Germinal center (tissue), 1 donor: ENCODE results near the gene LOXL1.

ENCODE experiments used
- DNase-seq: peaks from one replicate; pipeline ENCODE4 v3.0.0; 2012; ENCODE audit warnings: mixed read lengths, low spot score

LOXL1 gene

GRCh38 chr15:73899197-73900094, 26.8 kb upstream of the LOXL1 start:
- DNase-seq = no peak

- no peak for DNase-seq
These were observed 26.1 kb upstream of the LOXL1 start for GRCh38 chr15:73900095-73900712.

GRCh38 chr15:73901126-73901810, 25.0 kb upstream of the LOXL1 start:
- no peak for DNase-seq

- DNase-seq = no peak
These were observed 23.9 kb upstream of the LOXL1 start for GRCh38 chr15:73902121-73903020.

DNA sequence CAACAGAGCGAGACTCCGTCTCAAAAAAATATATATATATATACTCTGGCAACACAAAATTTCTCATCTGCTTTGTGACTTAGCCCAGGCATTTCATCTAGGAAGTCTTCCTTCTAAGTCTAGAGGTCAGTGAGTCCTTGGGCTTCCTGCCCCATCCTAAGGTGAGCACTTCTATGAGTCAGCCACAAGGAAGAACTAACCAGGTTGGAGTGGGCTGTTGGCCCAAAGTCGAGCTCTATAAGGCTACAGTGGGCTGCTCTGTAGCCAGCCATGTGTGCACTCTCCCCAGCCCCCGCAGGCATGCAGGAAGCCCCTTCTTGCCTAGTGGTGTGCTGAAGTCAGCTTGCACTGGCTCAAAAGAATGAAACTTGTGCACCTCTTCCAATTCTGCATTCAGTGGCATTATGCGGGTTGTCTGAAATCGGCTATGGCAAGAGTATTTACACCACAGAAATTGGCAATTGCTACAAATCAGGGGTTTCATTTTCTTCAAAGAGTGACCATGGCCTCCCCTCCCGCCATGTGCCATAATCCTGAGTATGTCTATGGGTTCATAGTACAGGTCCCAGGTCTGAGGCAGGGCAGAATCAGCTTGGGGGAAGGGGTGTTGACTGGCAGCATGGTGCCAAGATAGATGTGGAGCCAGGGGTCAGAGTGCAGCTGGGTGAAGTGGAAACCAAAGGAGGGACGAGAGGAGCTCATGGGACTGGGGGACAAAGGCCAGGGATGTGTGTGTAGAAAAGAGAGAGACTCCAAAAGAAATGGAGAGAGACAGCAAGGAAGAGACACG, 22.0 kb upstream of the LOXL1 start:
- DNase-seq = no peak

DNA sequence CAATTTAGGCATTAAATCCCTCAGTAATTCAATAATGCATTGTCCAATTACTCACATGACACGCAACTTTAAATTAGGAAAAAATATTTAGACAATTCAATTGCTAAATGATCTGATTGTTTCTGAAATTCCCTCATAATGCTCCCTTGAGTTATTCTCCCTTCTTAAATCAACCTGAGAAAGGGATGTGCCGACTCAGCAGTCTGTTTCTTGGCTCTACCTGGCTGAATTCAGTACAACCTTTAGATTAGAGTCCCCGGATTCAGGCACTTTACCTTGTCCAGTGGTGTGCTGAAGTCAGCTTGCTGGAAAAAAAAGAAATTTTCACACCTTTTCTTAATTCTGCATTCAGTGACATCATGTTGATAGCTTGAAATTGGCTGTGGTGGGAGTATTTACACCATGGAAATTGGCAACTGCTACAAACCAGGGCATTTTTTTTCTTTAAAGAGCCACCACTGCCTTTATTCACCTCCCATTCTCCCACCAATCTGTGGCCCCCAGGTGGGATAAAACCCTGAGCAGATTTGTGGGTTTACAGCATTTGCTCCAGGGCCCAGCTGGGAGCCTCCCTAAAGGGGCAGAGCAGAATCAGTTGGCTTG, 20.9 kb upstream of the LOXL1 start:
- DNase-seq = no peak

- no peak for DNase-seq
These were observed 19.8 kb upstream of the LOXL1 start for GRCh38 chr15:73906346-73907034.

GRCh38 chr15:73907035-73907408, 19.2 kb upstream of the LOXL1 start:
- no peak for DNase-seq

DNA sequence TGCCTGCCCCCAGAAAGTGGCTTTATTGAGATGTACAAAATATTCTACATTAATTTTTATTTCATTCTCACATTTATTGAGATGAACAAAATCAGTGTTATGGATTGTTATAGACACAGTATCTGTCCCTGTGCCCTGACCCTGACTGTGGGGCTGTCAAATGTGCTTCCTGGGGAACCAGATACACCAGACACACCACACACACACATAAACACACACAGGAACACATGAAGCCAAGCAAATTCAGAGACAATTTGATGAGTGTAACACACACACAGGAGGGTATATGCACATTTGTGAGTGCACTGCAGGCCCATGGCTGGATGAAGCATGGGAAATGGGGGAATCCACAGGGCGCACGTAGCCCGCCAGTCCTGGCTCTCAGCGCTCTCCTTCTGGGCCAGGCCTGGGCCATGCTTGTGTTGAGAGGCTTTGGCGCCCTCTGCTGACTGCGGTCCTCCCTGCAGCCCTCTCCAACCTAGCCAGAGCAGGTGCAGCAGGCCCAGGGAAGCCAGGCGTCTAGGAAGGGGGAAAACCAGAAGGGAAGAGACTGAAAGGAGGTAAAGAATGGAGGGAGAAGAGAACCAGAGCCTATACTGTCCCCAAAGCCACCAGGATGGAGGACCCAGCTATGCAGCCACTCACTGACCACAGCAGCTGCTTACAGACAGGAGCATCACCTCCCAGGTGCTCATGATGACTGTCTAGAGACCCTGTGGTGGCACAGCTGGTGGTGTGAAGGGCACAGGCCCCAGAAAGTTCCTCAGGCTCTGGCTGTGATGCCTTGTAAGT, 18.0 kb upstream of the LOXL1 start:
- peak; percentile 64 for DNase-seq

GRCh38 chr15:73908822-73909122, 17.5 kb upstream of the LOXL1 start:
- DNase-seq = no peak

DNA sequence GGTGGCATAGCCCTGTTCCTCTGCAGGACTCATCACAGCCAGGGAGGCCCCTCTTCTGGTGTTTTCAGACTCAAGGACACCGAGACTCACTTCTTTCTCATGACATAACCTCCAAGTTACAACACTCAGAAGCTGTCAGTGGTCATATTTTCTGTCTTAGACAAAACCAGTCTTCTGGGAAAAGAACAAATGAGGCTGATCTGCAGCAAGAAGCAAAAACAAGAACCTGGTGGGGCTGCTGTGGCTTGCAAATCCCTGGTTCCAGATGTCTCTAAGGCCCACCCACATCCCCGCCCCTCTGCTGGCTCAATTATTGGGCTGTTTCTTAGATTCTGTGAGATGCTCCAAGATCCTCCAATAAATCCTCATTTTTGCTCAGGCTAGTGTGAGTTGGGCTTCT, 16.6 kb upstream of the LOXL1 start:
- DNase-seq = no peak

DNA sequence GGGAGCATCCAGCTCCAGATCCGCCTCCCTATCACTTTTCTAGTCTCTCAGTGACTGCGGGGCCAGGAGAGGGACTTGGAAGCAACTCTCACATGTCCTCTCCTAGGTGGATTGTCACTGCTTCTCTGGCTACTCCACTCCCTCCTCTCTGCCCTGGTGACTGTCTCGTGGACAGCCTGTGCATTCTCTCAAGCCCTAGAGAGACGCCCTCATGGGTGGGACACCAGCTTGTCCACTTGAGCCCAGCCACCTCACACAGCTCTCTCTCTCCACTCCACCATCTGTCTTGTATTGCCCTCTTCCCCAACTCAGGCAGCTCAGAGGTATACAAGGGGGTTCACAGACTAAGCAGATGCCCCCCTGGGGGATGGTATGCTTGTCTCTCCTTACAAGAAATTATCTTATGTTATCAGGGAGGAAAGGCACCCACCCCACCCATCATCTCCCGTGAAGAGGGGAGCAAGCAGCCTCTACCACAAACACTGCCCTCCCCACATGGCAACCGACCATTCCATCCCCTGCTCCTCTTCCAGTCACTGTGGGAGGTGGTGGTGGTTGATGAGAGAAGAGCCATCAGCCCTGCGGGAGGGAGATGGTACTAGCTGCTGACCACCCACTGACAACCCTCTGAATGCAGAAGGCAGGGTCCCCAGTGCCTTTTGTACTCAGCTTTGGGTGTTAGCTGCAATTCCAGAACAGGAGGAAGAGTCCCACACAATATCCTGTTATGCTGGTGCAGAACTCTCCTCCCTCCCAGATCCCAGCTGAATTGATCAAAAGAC, 15.5 kb upstream of the LOXL1 start:
- DNase-seq = no peak

GRCh38 chr15:73912030-73912596, 14.1 kb upstream of the LOXL1 start:
- no peak for DNase-seq

DNA sequence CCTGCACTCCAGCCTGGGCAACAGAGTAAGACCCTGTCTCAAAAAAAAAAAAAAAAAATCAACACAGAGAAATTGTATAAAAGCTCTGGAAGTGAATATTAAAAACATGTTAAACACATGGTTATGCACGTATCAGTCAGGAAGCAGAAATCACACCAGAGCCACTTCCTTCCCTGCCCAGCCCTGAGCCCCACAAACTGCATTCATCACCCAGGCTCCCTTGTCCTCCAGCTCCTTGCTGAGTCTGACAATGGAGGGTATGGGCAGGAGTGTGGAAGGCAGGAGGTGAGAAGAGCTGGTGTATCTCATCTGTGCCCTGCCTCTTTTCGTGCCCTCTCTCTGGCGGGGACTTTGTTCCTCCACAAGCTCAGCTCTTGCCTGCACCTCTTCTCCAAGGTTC, 12.1 kb upstream of the LOXL1 start:
- no peak for DNase-seq

- DNase-seq = no peak
These were observed 11.2 kb upstream of the LOXL1 start for GRCh38 chr15:73915082-73915481.

GRCh38 chr15:73918784-73919183, 7.5 kb upstream of the LOXL1 start:
- DNase-seq = no peak

DNA sequence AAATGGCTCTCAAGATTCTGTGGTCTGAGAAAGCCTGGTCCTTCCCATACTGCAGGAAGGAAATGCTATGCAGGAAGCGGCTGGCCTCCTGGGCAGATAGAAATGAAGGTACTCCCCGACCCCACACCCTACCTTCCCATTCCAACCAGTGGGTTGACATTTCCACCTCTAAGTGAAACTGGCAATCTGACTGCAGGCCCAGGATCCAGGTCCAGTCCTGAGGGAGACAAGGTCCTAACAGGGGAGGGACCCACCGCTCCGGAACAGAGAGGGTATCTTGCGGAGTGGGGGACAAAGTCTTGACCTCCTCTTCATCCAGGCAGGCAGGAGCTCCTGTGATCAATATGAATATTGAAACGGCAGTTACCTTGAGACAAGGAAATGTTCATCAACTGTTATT, 6.6 kb upstream of the LOXL1 start:
- no peak for DNase-seq

DNA sequence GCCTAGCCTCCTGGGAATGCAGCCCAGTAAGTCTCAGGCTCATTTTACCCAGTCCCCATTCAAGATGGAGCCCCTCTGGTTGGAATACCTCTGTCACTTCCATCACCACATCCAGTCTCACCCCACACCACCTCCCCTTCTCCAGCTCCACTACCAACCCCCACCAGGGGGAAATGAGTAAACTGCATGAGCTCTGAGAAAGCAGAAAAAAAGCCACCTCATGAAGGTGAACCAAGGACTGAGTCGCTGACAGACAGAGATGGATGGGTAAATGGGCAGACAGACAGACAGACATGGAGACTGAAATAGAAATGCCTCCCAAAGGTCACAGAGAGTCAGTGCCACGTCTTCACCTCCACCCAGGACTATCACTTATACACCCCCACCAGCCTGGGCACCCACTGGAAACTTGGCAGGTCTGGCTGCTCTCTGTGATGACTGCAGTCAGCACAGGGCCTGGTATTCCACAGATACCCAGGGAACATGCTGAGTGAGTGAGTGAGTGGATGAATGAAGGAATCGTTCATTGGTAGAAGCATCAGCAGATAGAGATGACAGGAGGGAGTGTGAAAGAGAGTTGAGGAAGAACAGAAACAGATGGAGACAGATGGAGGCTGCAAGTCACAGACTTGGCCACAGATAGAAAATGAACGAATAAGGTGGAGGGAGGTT, 4.9 kb upstream of the LOXL1 start:
- no peak for DNase-seq
